Osteoblast (primary cell): Measurements from ENCODE around the gene TSPO. TPM values are rescaled to one million over a fixed set of nuclear protein-coding genes. Genes with fewer than 3 reads are reported as not detected.

ENCODE experiments used
- DNase-seq: peaks from one replicate; pipeline ENCODE4 v3.0.0; 2011; ENCODE audit warnings: low spot score, mixed read lengths; ENCODE audit not compliant: insufficient read length; ENCODE audit errors: missing footprints
- H2AFZ ChIP-seq: 2 replicates; pipeline ENCODE4 v1.6.0; 2011; ENCODE audit warnings: mild to moderate bottlenecking, low read length
- H3K27ac ChIP-seq: 2 replicates; pipeline ENCODE4 v1.5.1; 2011; ENCODE audit warnings: mild to moderate bottlenecking, low read depth, low read length, moderate library complexity
- H3K27me3 ChIP-seq: 2 replicates; pipeline ENCODE4 v1.6.0; 2012; ENCODE audit warnings: mild to moderate bottlenecking, control low read depth, inconsistent platforms, low read length, moderate library complexity; ENCODE audit not compliant: insufficient read depth
- H3K36me3 ChIP-seq: 2 replicates; pipeline ENCODE4 v1.5.1; 2011; ENCODE audit warnings: mild to moderate bottlenecking, low read length, control low read depth, moderate library complexity; ENCODE audit not compliant: insufficient read depth
- H3K4me1 ChIP-seq: 2 replicates; pipeline ENCODE4 v1.5.1; 2011; ENCODE audit warnings: mild to moderate bottlenecking, low read length, control low read depth, moderate library complexity; ENCODE audit not compliant: insufficient read depth
- H3K4me2 ChIP-seq: 2 replicates; pipeline ENCODE4 v1.6.0; 2011; ENCODE audit warnings: mild to moderate bottlenecking, low read length; ENCODE audit not compliant: insufficient read depth
- H3K4me3 ChIP-seq: fragments of 200-600 bp; sonication (generic); 3 replicates; pipeline ENCODE4 v1.5.1; 2012; ENCODE audit warnings: mild to moderate bottlenecking, low read length, inconsistent platforms; ENCODE audit not compliant: insufficient read depth
- H3K79me2 ChIP-seq: 2 replicates; pipeline ENCODE4 v1.6.0; 2012; ENCODE audit warnings: mild to moderate bottlenecking, low read length, control low read depth, inconsistent platforms; ENCODE audit not compliant: insufficient read depth
- H3K9me3 ChIP-seq: 2 replicates; pipeline ENCODE4 v1.5.1; 2011; ENCODE audit warnings: low read depth, low read length, control low read depth
- H4K20me1 ChIP-seq: 2 replicates; pipeline ENCODE4 v1.6.0; 2012; ENCODE audit warnings: mild to moderate bottlenecking, low read length, control low read depth; ENCODE audit not compliant: insufficient read depth
- total RNA-seq: library from RNA; depleted of rRNA; stranded (reverse); fragments of >200 nt; gene quantifications from 2 replicates; pipeline ENCODE4 v1.2.3, GENCODE V29; 2012
- TF ChIP-seq, protein P1 (sequence below): IDR thresholded peaks from 2 replicates; pipeline ENCODE4 v1.5.1; 2011; ENCODE audit warnings: mild to moderate bottlenecking, low read depth, low read length, moderate library complexity; ENCODE audit errors: extremely low read depth

TSPO gene
- total RNA-seq, 1 donor: 297 TPM

DNA sequence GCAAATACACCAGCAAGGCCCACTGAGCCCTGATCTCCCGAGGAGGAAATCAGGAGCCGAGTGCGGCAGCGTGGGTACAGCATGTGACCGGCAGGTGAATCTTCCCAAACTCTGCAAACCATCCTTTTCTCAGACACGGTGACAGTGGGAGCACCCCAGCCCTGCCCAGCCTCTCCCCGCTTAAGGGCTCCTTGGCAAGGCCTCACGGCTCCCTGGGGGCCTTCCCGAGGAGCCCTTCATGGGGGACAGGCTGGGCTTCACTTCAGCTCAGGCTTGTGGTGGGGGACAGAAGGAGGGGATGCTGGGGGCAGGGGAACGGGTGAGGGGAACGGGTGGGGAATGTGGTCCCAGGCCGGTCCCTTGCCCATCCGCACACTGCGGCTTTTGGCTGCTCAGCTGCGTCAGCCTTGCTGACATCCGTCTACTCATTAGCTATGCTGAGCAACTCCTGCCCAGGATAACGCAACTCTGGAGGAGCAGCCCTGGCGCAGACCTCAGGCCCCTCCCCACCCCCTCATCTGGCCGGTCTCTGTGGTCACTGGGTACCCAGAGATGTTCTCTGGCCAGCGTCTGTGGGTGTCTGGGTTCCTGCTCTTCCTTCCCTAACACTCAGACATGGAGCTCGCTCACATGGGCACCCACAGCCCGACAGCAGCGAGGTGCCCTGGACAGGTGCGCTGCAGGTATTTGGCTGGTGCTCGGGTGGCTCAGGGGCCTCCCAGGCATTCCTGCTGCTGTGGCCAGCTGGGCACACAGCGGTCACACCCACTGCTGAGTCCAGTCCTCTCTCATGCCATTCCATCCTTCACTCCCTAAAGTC, 57.6 kb downstream of the TSPO start:
- no peaks in the 10 kb centered on the region for H3K4me1 ChIP-seq
- no peak overlapping the region for H2AFZ ChIP-seq
- H3K4me3 ChIP-seq: no peak overlapping the region
- H3K27me3 ChIP-seq: no peaks in the 10 kb centered on the region
- TF ChIP-seq, protein P1, sequence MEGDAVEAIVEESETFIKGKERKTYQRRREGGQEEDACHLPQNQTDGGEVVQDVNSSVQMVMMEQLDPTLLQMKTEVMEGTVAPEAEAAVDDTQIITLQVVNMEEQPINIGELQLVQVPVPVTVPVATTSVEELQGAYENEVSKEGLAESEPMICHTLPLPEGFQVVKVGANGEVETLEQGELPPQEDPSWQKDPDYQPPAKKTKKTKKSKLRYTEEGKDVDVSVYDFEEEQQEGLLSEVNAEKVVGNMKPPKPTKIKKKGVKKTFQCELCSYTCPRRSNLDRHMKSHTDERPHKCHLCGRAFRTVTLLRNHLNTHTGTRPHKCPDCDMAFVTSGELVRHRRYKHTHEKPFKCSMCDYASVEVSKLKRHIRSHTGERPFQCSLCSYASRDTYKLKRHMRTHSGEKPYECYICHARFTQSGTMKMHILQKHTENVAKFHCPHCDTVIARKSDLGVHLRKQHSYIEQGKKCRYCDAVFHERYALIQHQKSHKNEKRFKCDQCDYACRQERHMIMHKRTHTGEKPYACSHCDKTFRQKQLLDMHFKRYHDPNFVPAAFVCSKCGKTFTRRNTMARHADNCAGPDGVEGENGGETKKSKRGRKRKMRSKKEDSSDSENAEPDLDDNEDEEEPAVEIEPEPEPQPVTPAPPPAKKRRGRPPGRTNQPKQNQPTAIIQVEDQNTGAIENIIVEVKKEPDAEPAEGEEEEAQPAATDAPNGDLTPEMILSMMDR: no peak
- H3K4me2 ChIP-seq: no peak overlapping the region
- H3K79me2 ChIP-seq: no peaks in the 10 kb centered on the region
- H3K36me3 ChIP-seq: no peaks in the 10 kb centered on the region
- no peaks in the 10 kb centered on the region for H3K9me3 ChIP-seq
- H3K27ac ChIP-seq: no peak overlapping the region
- H4K20me1 ChIP-seq: no peaks in the 10 kb centered on the region
- DNase-seq: no peak

DNA sequence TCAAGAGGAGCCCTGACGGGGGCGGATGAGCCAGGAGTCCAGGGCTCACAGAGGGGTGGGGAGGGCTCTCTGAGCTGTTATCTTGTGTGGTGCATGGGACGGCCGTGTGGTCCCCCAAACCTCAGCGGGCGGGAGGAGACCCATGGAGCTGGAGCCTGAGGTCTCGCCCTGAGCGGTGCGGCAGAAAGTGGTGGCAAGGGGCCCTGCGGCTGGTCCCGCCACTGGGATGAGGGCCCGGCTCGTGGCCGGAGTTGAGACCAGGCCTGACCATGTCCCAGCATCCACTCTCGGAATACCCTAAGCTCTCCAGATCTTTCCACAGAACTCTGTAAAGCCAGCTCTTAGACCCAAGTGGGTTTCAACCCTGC, 58.1 kb downstream of the TSPO start:
- Histone ChIP-seq H4K20me1 (no peaks in the 10 kb centered on the region), H3K4me1 (no peaks in the 10 kb centered on the region), H2AFZ (no peak overlapping the region), H3K27ac (no peak overlapping the region), H3K27me3 (no peaks in the 10 kb centered on the region), H3K79me2 (no peaks in the 10 kb centered on the region), H3K4me3 (no peak overlapping the region), H3K36me3 (no peaks in the 10 kb centered on the region), H3K4me2 (no peak overlapping the region), H3K9me3 (no peaks in the 10 kb centered on the region)
- TF ChIP-seq, protein P1: no peak
- DNase-seq: peak; percentile 61

DNA sequence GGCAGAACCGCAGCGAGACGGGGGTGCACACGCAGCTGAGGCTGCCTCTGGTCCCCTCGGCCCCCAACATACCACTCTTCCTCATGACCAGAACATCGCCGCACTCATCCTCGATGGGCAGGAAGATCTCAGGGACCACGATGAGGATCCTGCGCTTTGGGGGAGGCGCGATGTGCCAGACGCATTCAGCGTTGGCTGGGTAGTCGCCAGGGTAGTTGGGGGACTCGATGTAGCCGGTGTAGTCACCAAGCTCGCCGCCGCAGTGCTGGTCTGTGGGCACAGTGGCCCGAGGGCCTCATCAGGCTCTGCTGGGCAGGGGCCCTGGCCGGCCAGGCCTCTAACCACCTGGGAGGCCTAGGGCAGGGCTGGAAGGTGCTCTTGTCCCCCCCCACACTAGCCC, 58.6 kb downstream of the TSPO start:
- H2AFZ ChIP-seq: no peak overlapping the region

More for the DNA sequence above, 58.6 kb downstream of the TSPO start:
- H3K4me1 ChIP-seq: no peaks in the 10 kb centered on the region
- peak; percentile 42 for DNase-seq
- no peaks in the 10 kb centered on the region for H3K9me3 ChIP-seq
- no peak overlapping the region for H3K27ac ChIP-seq
- H3K79me2 ChIP-seq: no peaks in the 10 kb centered on the region
- no peaks in the 10 kb centered on the region for H3K27me3 ChIP-seq
- H3K36me3 ChIP-seq: no peaks in the 10 kb centered on the region
- H4K20me1 ChIP-seq: no peaks in the 10 kb centered on the region
- no peak overlapping the region for H3K4me3 ChIP-seq
- TF ChIP-seq, protein P1: no peak
- H3K4me2 ChIP-seq: no peak overlapping the region
